Measurements from ENCODE around the gene PRR5L. TPM values are rescaled to one million over a fixed set of nuclear protein-coding genes. Genes with fewer than 3 reads are reported as not detected.

The PRR5L gene
- total RNA-seq, 4 donors from 2014 or later = 4.7 to 11.5 (median 6.0) TPM

- Histone ChIP-seq H3K4me3 (replicated peaks in 1 of 3) (no peak overlapping the region), H3K36me3 (no peaks in the 10 kb centered on the region), H3K27ac (no peak overlapping the region), H3K27me3 (no peaks in the 10 kb centered on the region), H3K9me3 (no peaks in the 10 kb centered on the region), H3K4me1 (peaks cover 0 to 12% of the 10 kb centered on the region in 2 donors)
- intact Hi-C loops (cut with DNase I) = no loop called here
- DNase-seq = no peak
- WGBS, 2 donors = 78 to 80% methylated on average over 4 of the region's 4 CpGs
- TF ChIP-seq, protein P1, sequence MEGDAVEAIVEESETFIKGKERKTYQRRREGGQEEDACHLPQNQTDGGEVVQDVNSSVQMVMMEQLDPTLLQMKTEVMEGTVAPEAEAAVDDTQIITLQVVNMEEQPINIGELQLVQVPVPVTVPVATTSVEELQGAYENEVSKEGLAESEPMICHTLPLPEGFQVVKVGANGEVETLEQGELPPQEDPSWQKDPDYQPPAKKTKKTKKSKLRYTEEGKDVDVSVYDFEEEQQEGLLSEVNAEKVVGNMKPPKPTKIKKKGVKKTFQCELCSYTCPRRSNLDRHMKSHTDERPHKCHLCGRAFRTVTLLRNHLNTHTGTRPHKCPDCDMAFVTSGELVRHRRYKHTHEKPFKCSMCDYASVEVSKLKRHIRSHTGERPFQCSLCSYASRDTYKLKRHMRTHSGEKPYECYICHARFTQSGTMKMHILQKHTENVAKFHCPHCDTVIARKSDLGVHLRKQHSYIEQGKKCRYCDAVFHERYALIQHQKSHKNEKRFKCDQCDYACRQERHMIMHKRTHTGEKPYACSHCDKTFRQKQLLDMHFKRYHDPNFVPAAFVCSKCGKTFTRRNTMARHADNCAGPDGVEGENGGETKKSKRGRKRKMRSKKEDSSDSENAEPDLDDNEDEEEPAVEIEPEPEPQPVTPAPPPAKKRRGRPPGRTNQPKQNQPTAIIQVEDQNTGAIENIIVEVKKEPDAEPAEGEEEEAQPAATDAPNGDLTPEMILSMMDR (IDR thresholded peaks at IDR 0.05) = no peak
- no peak for TF ChIP-seq POLR2A (IDR thresholded peaks at IDR 0.05)
Observed at GRCh38 chr11:36381015-36381360, 84.9 kb downstream of the PRR5L start.

DNA sequence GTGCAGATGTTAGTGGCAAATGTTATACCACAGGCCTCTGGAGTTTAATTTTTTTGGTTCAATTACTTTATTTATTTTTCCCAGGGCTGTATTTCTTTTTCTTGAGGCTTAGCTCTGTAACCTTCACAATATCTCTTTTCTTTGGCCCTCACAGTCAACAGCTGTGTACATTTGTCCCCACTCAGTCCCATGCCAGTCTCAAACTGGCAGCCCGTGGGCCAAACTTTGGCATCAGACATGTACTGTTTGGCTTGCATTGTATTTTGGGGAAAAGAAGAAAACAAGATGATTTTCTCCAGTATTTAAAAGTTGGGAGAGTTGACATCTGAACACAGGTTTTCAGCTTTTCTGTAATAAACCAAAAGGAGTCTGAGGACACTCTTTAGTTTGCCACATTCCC, 87.1 kb downstream of the PRR5L start:
- TF ChIP-seq, protein P1 (IDR thresholded peaks at IDR 0.05) = no peak
- no peak for TF ChIP-seq POLR2A (IDR thresholded peaks at IDR 0.05)

GRCh38 chr11:36385121-36385970, 89.3 kb downstream of the PRR5L start:
- Histone ChIP-seq H3K27me3 (no peaks in the 10 kb centered on the region), H3K9me3 (no peaks in the 10 kb centered on the region), H3K27ac (no peak overlapping the region), H3K4me3 (replicated peaks in 1 of 3) (no peak overlapping the region), H3K36me3 (no peaks in the 10 kb centered on the region), H3K4me1 (no peaks in the 10 kb centered on the region)
- intact Hi-C loops (cut with DNase I) = no loop called here
- no peak for DNase-seq
- TF ChIP-seq, protein P1 (IDR thresholded peaks at IDR 0.05) = no peak
- TF ChIP-seq POLR2A (IDR thresholded peaks at IDR 0.05) = no peak
- 66 to 76% methylated on average over 9 of the region's 9 CpGs for WGBS, 2 donors

More for the DNA sequence above, 87.1 kb downstream of the PRR5L start:
- no peak overlapping the region for H3K27ac ChIP-seq
- no peaks in the 10 kb centered on the region for H3K27me3 ChIP-seq
- H3K4me3 ChIP-seq (replicated peaks in 1 of 3) = no peak overlapping the region
- no peaks in the 10 kb centered on the region for H3K9me3 ChIP-seq
- intact Hi-C loops (cut with DNase I) = no loop called here
- H3K4me1 ChIP-seq = no peaks in the 10 kb centered on the region
- WGBS, 2 donors = 90% methylated on average over 1 of the region's 1 CpG
- no peaks in the 10 kb centered on the region for H3K36me3 ChIP-seq
- no peak for DNase-seq

DNA sequence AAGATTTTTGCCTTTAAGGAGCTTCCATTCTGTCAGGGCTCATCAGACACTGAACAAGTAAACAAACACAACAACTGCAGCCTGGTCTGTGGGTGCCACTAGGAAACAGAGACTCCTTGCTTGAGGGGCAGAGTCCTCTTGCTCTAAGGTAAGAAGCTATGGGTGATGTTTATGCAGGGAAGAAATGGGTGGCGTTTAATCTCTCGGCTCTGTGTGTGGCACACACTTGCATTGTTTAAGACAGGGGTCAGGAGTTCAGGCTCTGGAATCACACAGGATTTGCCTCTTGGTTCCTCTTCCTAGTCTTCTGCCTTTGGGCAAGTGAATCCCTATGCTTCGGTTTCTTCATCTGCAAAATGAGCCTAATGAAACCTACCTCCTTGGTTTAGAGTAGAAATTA, 90.3 kb downstream of the PRR5L start:
- Histone ChIP-seq H3K4me3 (replicated peaks in 1 of 3) (no peak overlapping the region), H3K27ac (no peak overlapping the region), H3K9me3 (no peaks in the 10 kb centered on the region), H3K4me1 (no peaks in the 10 kb centered on the region), H3K27me3 (no peaks in the 10 kb centered on the region), H3K36me3 (no peaks in the 10 kb centered on the region)
- no peak for DNase-seq
- WGBS, 2 donors = 69 to 74% methylated on average over 3 of the region's 3 CpGs
- TF ChIP-seq POLR2A (IDR thresholded peaks at IDR 0.05) = no peak
- TF ChIP-seq, protein P1 (IDR thresholded peaks at IDR 0.05) = no peak
- intact Hi-C loops (cut with DNase I) = no loop called here

GRCh38 chr11:36388071-36388470, 92.0 kb downstream of the PRR5L start:
- 95 to 97% methylated on average over 2 of the region's 2 CpGs for WGBS, 2 donors
- no peak for DNase-seq
- no peaks in the 10 kb centered on the region for H3K27me3 ChIP-seq
- TF ChIP-seq, protein P1 (IDR thresholded peaks at IDR 0.05) = no peak
- no peak overlapping the region for H3K27ac ChIP-seq
- no peak overlapping the region for H3K4me3 ChIP-seq (replicated peaks in 1 of 3)
- intact Hi-C loops (cut with DNase I) = no loop called here
- no peaks in the 10 kb centered on the region for H3K9me3 ChIP-seq
- H3K36me3 ChIP-seq = no peaks in the 10 kb centered on the region
- no peaks in the 10 kb centered on the region for H3K4me1 ChIP-seq

Data from thyroid gland (tissue), 4 donors.